22Rv1 (cell line): ENCODE results near the gene TXLNB.

Experiments used
- CTCF ChIP-seq: fragments of 450-650 bp; IDR thresholded peaks from 2 replicates; pipeline ENCODE4 v1.5.1; 2017; ENCODE audit warnings: mild to moderate bottlenecking
- ZFX ChIP-seq: fragments of 450-650 bp; IDR thresholded peaks from 2 replicates; pipeline ENCODE4 v1.6.1; 2017; ENCODE audit warnings: antibody characterized with exemption, borderline replicate concordance

- no peak for TF ChIP-seq CTCF
- no peak for TF ChIP-seq ZFX
Observed at GRCh38 chr6:139303185-139303584, 11.4 kb upstream of the TXLNB start.
